Adrenal gland (tissue), 5 donors: ENCODE results near the gene ADAM19.

ENCODE experiments used
- POLR2A ChIP-seq, 2 donors: fragments of 450-650 bp; IDR thresholded peaks; one replicate each; pipeline ENCODE4 v1.6.1; 2017; ENCODE audit warnings: antibody characterized with exemption in 2 of 2, mild to moderate bottlenecking in 2 of 2, moderate library complexity in 1 of 2
- TF ChIP-seq, protein P1 (sequence below), 6 experiments: fragments of 450-650 bp in 4 of 6; fragments of 200-600 bp in 2 of 6; sonication (generic) in 1 of 6; IDR thresholded peaks; 1 replicate in 5 of 6; 2 replicates in 1 of 6; pipeline versions ENCODE4 v1.5.1 to v1.8.0; 2016 to 2021; ENCODE audit warnings: antibody characterized with exemption in 6 of 6, mild to moderate bottlenecking in 2 of 6, moderate library complexity in 1 of 6
- donor health status: DM: no; HTN: no; CAD: no.

DNA sequence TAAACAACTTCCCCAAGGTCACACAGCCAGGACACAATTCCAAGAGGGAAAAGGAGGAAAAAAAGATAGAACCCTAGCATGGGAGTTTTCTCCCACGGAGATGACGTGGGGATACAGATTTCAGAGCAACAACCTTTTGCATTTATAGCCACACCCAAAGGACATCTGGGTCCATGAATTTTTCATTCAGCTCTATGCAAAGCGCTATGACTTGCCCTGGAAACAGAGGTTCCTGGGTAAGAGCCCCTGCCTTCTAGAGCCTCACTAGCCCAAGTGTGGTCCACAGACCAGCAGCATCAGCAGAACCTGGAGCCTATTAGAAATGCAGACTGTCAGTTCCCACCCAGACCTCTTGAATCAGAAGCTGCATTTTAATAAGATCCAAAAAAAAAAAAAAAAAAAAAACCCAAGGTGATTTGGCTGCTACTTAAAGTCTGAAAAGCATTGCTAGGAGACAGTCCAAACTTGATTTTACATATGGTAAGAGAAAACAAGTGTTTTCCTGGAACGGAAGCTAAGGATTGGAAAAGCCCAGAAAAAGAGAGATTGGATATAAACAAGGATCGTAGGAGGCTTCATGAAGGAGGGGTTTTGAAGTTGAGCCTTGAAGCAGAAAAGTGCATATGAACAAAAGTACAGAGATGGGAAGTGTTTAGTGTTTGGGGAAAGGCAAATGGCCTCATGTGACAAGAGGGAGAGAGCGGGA, 17.6 kb upstream of the ADAM19 start:
- no peak for TF ChIP-seq POLR2A (IDR thresholded peaks at IDR 0.05)
- TF ChIP-seq, protein P1, sequence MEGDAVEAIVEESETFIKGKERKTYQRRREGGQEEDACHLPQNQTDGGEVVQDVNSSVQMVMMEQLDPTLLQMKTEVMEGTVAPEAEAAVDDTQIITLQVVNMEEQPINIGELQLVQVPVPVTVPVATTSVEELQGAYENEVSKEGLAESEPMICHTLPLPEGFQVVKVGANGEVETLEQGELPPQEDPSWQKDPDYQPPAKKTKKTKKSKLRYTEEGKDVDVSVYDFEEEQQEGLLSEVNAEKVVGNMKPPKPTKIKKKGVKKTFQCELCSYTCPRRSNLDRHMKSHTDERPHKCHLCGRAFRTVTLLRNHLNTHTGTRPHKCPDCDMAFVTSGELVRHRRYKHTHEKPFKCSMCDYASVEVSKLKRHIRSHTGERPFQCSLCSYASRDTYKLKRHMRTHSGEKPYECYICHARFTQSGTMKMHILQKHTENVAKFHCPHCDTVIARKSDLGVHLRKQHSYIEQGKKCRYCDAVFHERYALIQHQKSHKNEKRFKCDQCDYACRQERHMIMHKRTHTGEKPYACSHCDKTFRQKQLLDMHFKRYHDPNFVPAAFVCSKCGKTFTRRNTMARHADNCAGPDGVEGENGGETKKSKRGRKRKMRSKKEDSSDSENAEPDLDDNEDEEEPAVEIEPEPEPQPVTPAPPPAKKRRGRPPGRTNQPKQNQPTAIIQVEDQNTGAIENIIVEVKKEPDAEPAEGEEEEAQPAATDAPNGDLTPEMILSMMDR (IDR thresholded peaks at IDR 0.05), result no peak
